H1 (cell line): ENCODE results near the gene TMEM44. TPM values are rescaled to one million over a fixed set of nuclear protein-coding genes. Genes with fewer than 3 reads are reported as not detected.

ENCODE experiments used
- CTCF ChIA-PET: fragments of 300-600 bp; sonication (Branson Sonifier 250); formaldehyde crosslinking; loops from one replicate; lab custom pipeline; 2021; ENCODE audit not compliant: partially characterized antibody; lab: Charles Lee
- POLR2A ChIA-PET: fragments of 300-600 bp; sonication (Branson Sonifier 250); formaldehyde crosslinking; loops from one replicate; lab custom pipeline; 2021; ENCODE audit warnings: inconsistent platforms; ENCODE audit not compliant: partially characterized antibody; lab: Charles Lee
- DNase-seq, 2 experiments: peaks; one replicate each; pipeline versions ENCODE4 v3.0.0 to v3.0.0-alpha.2; 2010 to 2022; ENCODE audit warnings: low spot score in 2 of 2, low read depth in 1 of 2, mixed read lengths in 1 of 2
- FAIRE-seq: peaks from 2 replicates; lab custom pipeline; 2011; peaks lifted over from hg19 to GRCh38; lab: Jason Lieb, UNC
- H2AFZ ChIP-seq: 2 replicates; pipeline ENCODE4 v1.8.1; 2012; ENCODE audit warnings: low read length, inconsistent platforms
- H2AK5ac ChIP-seq: 2 replicates; pipeline ENCODE4 v1.6.1; 2013; ENCODE audit warnings: low read depth, low read length
- H2BK120ac ChIP-seq: replicated peaks from 2 replicates; pipeline ENCODE3; 2013; ENCODE audit warnings: low read depth, low read length, inconsistent platforms
- H2BK12ac ChIP-seq: 2 replicates; pipeline ENCODE4 v1.6.1; 2013; ENCODE audit warnings: low read depth, low read length
- H2BK15ac ChIP-seq: 2 replicates; pipeline ENCODE4 v1.6.1; 2013; ENCODE audit warnings: low read length
- H2BK20ac ChIP-seq: 2 replicates; pipeline ENCODE4 v1.6.1; 2013; ENCODE audit warnings: low read length
- H2BK5ac ChIP-seq: 2 replicates; pipeline ENCODE4 v1.6.1; 2013; ENCODE audit warnings: low read depth, low read length
- H3K14ac ChIP-seq: 2 replicates; pipeline ENCODE4 v1.6.1; 2013; ENCODE audit warnings: inconsistent platforms; ENCODE audit not compliant: insufficient read length
- H3K18ac ChIP-seq: 2 replicates; pipeline ENCODE4 v1.6.1; 2013; ENCODE audit warnings: low read length; ENCODE audit errors: extremely low read depth
- H3K23ac ChIP-seq: 2 replicates; pipeline ENCODE4 v1.6.1; 2013; ENCODE audit warnings: inconsistent platforms; ENCODE audit not compliant: insufficient read length
- H3K23me2 ChIP-seq: 2 replicates; pipeline ENCODE4 v1.6.1; 2013; ENCODE audit warnings: low read depth, low read length
- H3K27ac ChIP-seq: 2 replicates; pipeline ENCODE4 v1.6.1; 2011; ENCODE audit warnings: low read depth, low read length, inconsistent platforms
- H3K27me3 ChIP-seq, 4 experiments: replicated peaks in 1 of 4; 1 replicate in 1 of 4; 2 replicates in 3 of 4; pipeline versions ENCODE4 v1.6.1 to v1.8.1; 2011 to 2013; ENCODE audit warnings: low read length in 3 of 4, mild to moderate bottlenecking in 3 of 4, inconsistent platforms in 2 of 4, mixed read lengths in 2 of 4, moderate library complexity in 1 of 4; ENCODE audit not compliant: control insufficient read depth in 3 of 4, insufficient read depth in 3 of 4; ENCODE audit errors: extremely low read depth in 1 of 4
- H3K36me3 ChIP-seq, 4 experiments: 2 replicates each; pipeline versions ENCODE4 v1.6.1 to v1.8.1; 2011 to 2013; ENCODE audit warnings: mild to moderate bottlenecking in 4 of 4, low read length in 3 of 4, moderate library complexity in 2 of 4, control low read depth in 1 of 4, inconsistent platforms in 1 of 4; ENCODE audit not compliant: insufficient read depth in 4 of 4, control insufficient read depth in 2 of 4
- H3K4ac ChIP-seq: replicated peaks from 2 replicates; pipeline ENCODE3; 2013; ENCODE audit warnings: low read length, low read depth, mixed read lengths, inconsistent platforms; ENCODE audit not compliant: insufficient read length
- H3K4me1 ChIP-seq, 4 experiments: replicated peaks in 1 of 4; 1 replicate in 1 of 4; 2 replicates in 3 of 4; pipeline versions ENCODE4 v1.6.1 to v1.8.1; 2011 to 2013; ENCODE audit warnings: low read length in 3 of 4, inconsistent platforms in 2 of 4, mixed read lengths in 1 of 4; ENCODE audit not compliant: insufficient read depth in 4 of 4, control insufficient read depth in 3 of 4
- H3K4me2 ChIP-seq, 2 experiments: 2 replicates each; pipeline versions ENCODE4 v1.6.1 to v1.8.1; 2011 to 2013; ENCODE audit warnings: low read depth in 2 of 2, low read length in 2 of 2, control low read depth in 1 of 2, inconsistent platforms in 1 of 2, mild to moderate bottlenecking in 1 of 2; ENCODE audit not compliant: insufficient read depth in 1 of 2
- H3K4me3 ChIP-seq, 4 experiments: fragments of 200-600, 300-600 bp in 1 of 4; sonication (generic), shearing (Covaris generic), sonication (Bioruptor Twin) in 1 of 4; 2 replicates each; pipeline versions ENCODE4 v1.5.1 to v1.8.1; 2011 to 2016; ENCODE audit warnings: low read length in 4 of 4, low read depth in 3 of 4, control low read depth in 2 of 4, inconsistent platforms in 2 of 4, mild to moderate bottlenecking in 2 of 4, mixed read lengths in 1 of 4, moderate library complexity in 1 of 4; ENCODE audit not compliant: insufficient read depth in 2 of 4; ENCODE audit errors: extremely low read depth in 1 of 4
- H3K56ac ChIP-seq: replicated peaks from 2 replicates; pipeline ENCODE3; 2013; ENCODE audit warnings: low read depth, mild to moderate bottlenecking, mixed read lengths, low read length, inconsistent platforms; ENCODE audit not compliant: insufficient read length
- H3K79me1 ChIP-seq: 2 replicates; pipeline ENCODE4 v1.6.1; 2013; ENCODE audit warnings: low read depth, low read length, control low read depth
- H3K79me2 ChIP-seq, 2 experiments: 2 replicates each; pipeline versions ENCODE4 v1.6.1 to v1.8.1; 2012 to 2013; ENCODE audit warnings: low read length in 2 of 2, mild to moderate bottlenecking in 2 of 2, inconsistent platforms in 1 of 2; ENCODE audit not compliant: insufficient read depth in 2 of 2, control insufficient read depth in 1 of 2
- H3K9ac ChIP-seq, 4 experiments: replicated peaks in 1 of 4; 1 replicate in 1 of 4; 2 replicates in 3 of 4; pipeline versions ENCODE4 v1.6.1 to v1.8.1; 2011 to 2013; ENCODE audit warnings: low read depth in 3 of 4, low read length in 3 of 4, control low read depth in 2 of 4, mild to moderate bottlenecking in 2 of 4, moderate library complexity in 2 of 4, inconsistent platforms in 1 of 4; ENCODE audit errors: extremely low read depth in 1 of 4
- H3K9me3 ChIP-seq, 2 experiments: 2 replicates each; pipeline versions ENCODE4 v1.6.1 to v1.8.1; 2012 to 2013; ENCODE audit warnings: mild to moderate bottlenecking in 2 of 2, moderate library complexity in 2 of 2, control low read depth in 1 of 2, inconsistent platforms in 1 of 2, low read depth in 1 of 2, low read length in 1 of 2, mixed read lengths in 1 of 2; ENCODE audit not compliant: insufficient read depth in 2 of 2
- H4K20me1 ChIP-seq, 2 experiments: replicated peaks in 1 of 2; 2 replicates each; pipeline versions ENCODE3 to v1.8.1; 2011 to 2013; ENCODE audit warnings: inconsistent platforms in 2 of 2, low read length in 2 of 2, mild to moderate bottlenecking in 1 of 2; ENCODE audit not compliant: insufficient read depth in 2 of 2, control insufficient read depth in 1 of 2
- H4K5ac ChIP-seq: 2 replicates; pipeline ENCODE4 v1.6.1; 2013; ENCODE audit warnings: low read length, low read depth, mixed read lengths, inconsistent platforms; ENCODE audit not compliant: insufficient read length
- H4K8ac ChIP-seq: 2 replicates; pipeline ENCODE4 v1.8.0; 2013; ENCODE audit warnings: mild to moderate bottlenecking, moderate library complexity, low read length, inconsistent platforms; ENCODE audit not compliant: insufficient read depth; ENCODE audit errors: extremely low read depth
- H4K91ac ChIP-seq: replicated peaks from 2 replicates; pipeline ENCODE3; 2013; ENCODE audit warnings: low read length, mixed read lengths, inconsistent platforms; ENCODE audit not compliant: insufficient read length
- ASH2L ChIP-seq: fragments of 200-600, 300-600 bp; sonication (generic); IDR thresholded peaks from one replicate; pipeline ENCODE4 v1.7.1; 2017; ENCODE audit warnings: low read length
- EP300 ChIP-seq, 2 experiments: IDR thresholded peaks; 1 replicate in 1 of 2; 2 replicates in 1 of 2; pipeline ENCODE4 v1.6.1; 2011 to 2012; ENCODE audit warnings: low read depth in 2 of 2, low read length in 2 of 2, mild to moderate bottlenecking in 2 of 2, borderline replicate concordance in 1 of 2, inconsistent platforms in 1 of 2, moderate library complexity in 1 of 2
- EZH2 ChIP-seq: fragments of 200-600 bp; sonication (generic); IDR thresholded peaks from 2 replicates; pipeline ENCODE4 v1.7.1; 2012; ENCODE audit warnings: low read depth, mild to moderate bottlenecking, moderate library complexity, low read length, inconsistent platforms; ENCODE audit not compliant: severe bottlenecking
- FOSL1 ChIP-seq: IDR thresholded peaks from 2 replicates; pipeline ENCODE4 v1.6.1; 2011; ENCODE audit warnings: mild to moderate bottlenecking, low read depth, low read length, moderate library complexity; ENCODE audit not compliant: insufficient read depth
- GABPA ChIP-seq: IDR thresholded peaks from 2 replicates; pipeline ENCODE4 v1.6.1; 2011; ENCODE audit warnings: mild to moderate bottlenecking, low read length, moderate library complexity, borderline replicate concordance; ENCODE audit not compliant: insufficient read depth
- GTF2F1 ChIP-seq: IDR thresholded peaks from 2 replicates; pipeline ENCODE4 v1.6.1; 2012; ENCODE audit warnings: low read depth, low read length, improper control_type of control experiment, borderline replicate concordance
- HDAC6 ChIP-seq: IDR thresholded peaks from one replicate; pipeline ENCODE4 v1.7.1; 2012; ENCODE audit warnings: low read depth, mild to moderate bottlenecking, inconsistent platforms, low read length, moderate library complexity
- JUN ChIP-seq: IDR thresholded peaks from 2 replicates; pipeline ENCODE4 v1.6.1; 2011; ENCODE audit warnings: low read depth, mild to moderate bottlenecking, improper control_type of control experiment, low read length
- KDM5A ChIP-seq: fragments of 200-600 bp; IDR thresholded peaks from 2 replicates; pipeline ENCODE4 v1.7.1; 2012; ENCODE audit warnings: mild to moderate bottlenecking, low read length, inconsistent platforms, mixed read lengths
- SP1 ChIP-seq: IDR thresholded peaks from 2 replicates; pipeline ENCODE4 v1.6.1; 2011; ENCODE audit warnings: low read depth, low read length
- TAF7 ChIP-seq: optimal IDR thresholded peaks from 2 replicates; pipeline ENCODE3; 2011; ENCODE audit warnings: low read depth, mild to moderate bottlenecking, inconsistent platforms, low read length, moderate library complexity, borderline replicate concordance
- TBP ChIP-seq: IDR thresholded peaks from 2 replicates; pipeline ENCODE4 v1.6.1; 2011; ENCODE audit warnings: low read depth, low read length, improper control_type of control experiment
- WGBS, 2 experiments: shearing (Covaris generic) in 1 of 2; methylation state at CpG; one replicate each; pipeline versions ENCODE4 v1.1.6 to v1.1.7; 2013 to 2015; ENCODE audit warnings: low lambda C conversion rate in 2 of 2, mixed read lengths in 2 of 2, inconsistent platforms in 1 of 2, low coverage in 1 of 2, missing lambda C conversion rate in 1 of 2; ENCODE audit not compliant: insufficient replicate concordance in 2 of 2, insufficient coverage in 1 of 2, insufficient read length in 1 of 2; ENCODE audit errors: extremely low coverage in 1 of 2, missing lambda C conversion rate in 1 of 2; 5-methylcytosine and 5-hydroxymethylcytosine counted together
- polyA plus RNA-seq, 7 experiments: library from polyadenylated mRNA; depleted of rRNA in 3 of 7; stranded (reverse) in 5 of 7; unstranded in 2 of 7; fragments of >200 nt in 5 of 7; fragments of 200-250 nt in 2 of 7; gene quantifications; 1 replicate in 5 of 7; 2 replicates in 1 of 7; 4 replicates in 1 of 7; pipeline versions ENCODE4 v1.2.1 to v1.2.3, GENCODE V29; 2011 to 2013; ENCODE audit warnings: missing spikeins in 2 of 7, mixed read lengths in 2 of 7
- total RNA-seq: library from RNA; stranded (reverse); fragmentation: NEBNext Ultra II Directional; extraction: Animal tissue kit (Norgen Biotek cat#: 25700); gene quantifications from 2 replicates; pipeline ENCODE4 v1.2.1, GENCODE V29; 2021

TMEM44 gene
- total and polyA plus RNA-seq, 2 of the 8 experiments (the other 6 are each of a cell fraction or from before 2014, with no cell fraction given) = 14.0 to 16.7 TPM

DNA sequence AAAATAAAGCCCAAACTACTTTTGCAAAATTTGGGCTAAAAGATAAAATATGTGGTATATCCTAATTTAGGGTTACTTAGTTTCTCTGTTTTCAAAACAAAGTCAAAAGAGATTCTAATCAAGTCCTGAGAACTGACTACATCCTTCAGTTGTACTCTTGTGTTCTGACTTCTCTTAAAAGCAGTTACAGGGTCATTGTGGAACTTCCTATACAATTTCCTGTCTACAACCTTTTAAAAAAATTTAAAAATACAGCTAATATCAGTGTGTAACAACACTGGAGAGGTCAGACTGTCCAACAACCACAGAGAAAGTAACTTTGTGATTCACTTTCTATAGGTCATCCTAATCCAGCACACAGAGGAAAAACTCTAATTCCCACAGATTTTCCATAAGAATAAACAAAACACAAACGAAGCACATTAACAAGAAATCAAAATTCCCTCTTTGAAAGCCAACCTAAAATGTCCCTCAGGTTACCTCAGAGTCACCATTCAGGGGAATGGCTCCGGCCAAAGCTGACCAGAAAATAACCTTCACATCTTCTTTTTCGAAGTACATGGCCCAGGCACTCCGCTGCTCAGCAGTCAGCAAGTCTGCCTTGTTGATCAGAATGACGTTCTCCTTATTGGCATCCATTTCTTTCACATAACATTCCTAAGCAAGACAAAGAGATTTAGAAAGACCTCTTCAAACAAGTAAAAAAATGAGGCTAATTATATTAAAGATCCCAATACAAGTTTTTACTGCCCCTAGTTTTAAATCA, 25.4 kb upstream of the TMEM44 start:
- H4K91ac ChIP-seq = no peak overlapping the region
- H3K23me2 ChIP-seq = no peaks in the 10 kb centered on the region
- H2BK120ac ChIP-seq = no peak overlapping the region
- no peaks in the 10 kb centered on the region for H3K79me1 ChIP-seq
- H4K8ac ChIP-seq = no peak overlapping the region
- no peak for FAIRE-seq
- peaks cover 0 to 3% of the 10 kb centered on the region in 2 experiments; a peak in 1 of 4 replicates for H3K79me2 ChIP-seq
- no peak overlapping the region for H3K56ac ChIP-seq
- no peak overlapping the region for H2BK5ac ChIP-seq
- no peak overlapping the region for H2AFZ ChIP-seq
- no peak overlapping the region for H3K9ac ChIP-seq
- H3K4me3 ChIP-seq = no peak overlapping the region
- peaks cover 0 to 3% of the 10 kb centered on the region in 2 experiments for H4K20me1 ChIP-seq
- no peak overlapping the region for H3K27ac ChIP-seq
- no peaks in the 10 kb centered on the region for H3K27me3 ChIP-seq
- peaks cover 0 to 2% (median 0%) of the 10 kb centered on the region in 4 experiments; a peak in 2 of 7 replicates for H3K4me1 ChIP-seq
- peaks cover 12 to 35% (median 26%) of the 10 kb centered on the region in 4 experiments for H3K36me3 ChIP-seq
- H3K18ac ChIP-seq = no peak overlapping the region
- no peak overlapping the region for H3K4ac ChIP-seq
- DNase-seq = no peak
- no peak overlapping the region for H2BK12ac ChIP-seq
- H2BK15ac ChIP-seq = no peak overlapping the region
- 89% methylated on average over 5 of the region's 5 CpGs; no CpG with 5 or more reads in 1 of the 2 experiments for WGBS, 2 experiments
- no peak overlapping the region for H3K4me2 ChIP-seq
- no peak overlapping the region for H4K5ac ChIP-seq
- CTCF ChIA-PET = interaction anchor here (6.6 kb wide), 1 partner anchor 12 kb away, joined by 44 read pairs; the partner anchor contains the start of gene LSG1
- H2BK20ac ChIP-seq = no peak overlapping the region
- no peak overlapping the region for H2AK5ac ChIP-seq
- no peaks in the 10 kb centered on the region for H3K9me3 ChIP-seq
- H3K23ac ChIP-seq = no peak overlapping the region
- POLR2A ChIA-PET = no interaction called here
- no peak overlapping the region for H3K14ac ChIP-seq
- TF ChIP-seq EP300 (IDR thresholded peaks at IDR 0.05; ENCODE audit: borderline replicate concordance in 1 of 2, low read depth in 2 of 2, low read length in 2 of 2) (no peak), SP1 (no peak), JUN (no peak), ASH2L (no peak), EZH2 (no peak), GABPA (no peak), GTF2F1 (no peak), FOSL1 (no peak), TBP (no peak), KDM5A (no peak), HDAC6 (no peak), TAF7 (no peak)
